Stomach (tissue), 9 donors: ENCODE results near the gene CCDC93. TPM values are rescaled to one million over a fixed set of nuclear protein-coding genes. Genes with fewer than 3 reads are reported as not detected.

Experiments used
- DNase-seq, 2 donors: peaks; one replicate each; pipeline versions ENCODE4 v3.0.0 to v3.0.0-alpha.2; 2013 to 2019
- H3K27ac ChIP-seq, 5 donors: fragments of 200-600 bp in 4 of 5; sonication (generic) in 4 of 5; one replicate each; pipeline ENCODE4 v1.5.1; 2013 to 2019; ENCODE audit warnings: mild to moderate bottlenecking in 1 of 5, moderate library complexity in 1 of 5
- H3K27me3 ChIP-seq, 3 donors: fragments of 200-600 bp; sonication (generic); one replicate each; pipeline ENCODE4 v1.5.1; 2017 to 2019; ENCODE audit warnings: mixed run types in 1 of 3
- H3K36me3 ChIP-seq, 4 donors: fragments of 200-600 bp; sonication (generic); 1 replicate in 3 of 4; 2 replicates in 1 of 4; pipeline ENCODE4 v1.5.1; 2016 to 2019
- H3K4me1 ChIP-seq, 4 donors: fragments of 200-600 bp; sonication (generic); one replicate each; pipeline ENCODE4 v1.5.1; 2016 to 2019
- H3K4me3 ChIP-seq, 4 donors: fragments of 200-600 bp; sonication (generic) in 3 of 4; one replicate each; pipeline ENCODE4 v1.5.1; 2016 to 2019; ENCODE audit warnings: mild to moderate bottlenecking in 1 of 4
- H3K9me3 ChIP-seq, 4 donors: fragments of 200-600 bp; sonication (generic); one replicate each; pipeline ENCODE4 v1.5.1; 2016 to 2019
- CTCF ChIP-seq, 7 experiments: fragments of 450-650 bp in 4 of 7; fragments of 200-600 bp in 3 of 7; sonication (generic) in 3 of 7; IDR thresholded peaks; one replicate each; pipeline ENCODE4 v1.5.1; 2016 to 2019; ENCODE audit warnings: antibody characterized with exemption in 7 of 7, control low read depth in 2 of 7, mild to moderate bottlenecking in 1 of 7
- EP300 ChIP-seq: sonication (generic); formaldehyde crosslinking; IDR thresholded peaks from one replicate; pipeline ENCODE4 v1.6.1; 2017; ENCODE audit warnings: antibody characterized with exemption
- POLR2A ChIP-seq, 4 donors: fragments of 450-650 bp; IDR thresholded peaks; one replicate each; pipeline ENCODE4 v1.6.1; 2016; ENCODE audit warnings: antibody characterized with exemption in 4 of 4, control low read depth in 2 of 4, mild to moderate bottlenecking in 1 of 4, moderate library complexity in 1 of 4
- POLR2AphosphoS5 ChIP-seq, 3 donors: sonication (generic); formaldehyde crosslinking; IDR thresholded peaks; one replicate each; pipeline ENCODE4 v1.6.1; 2016; ENCODE audit warnings: antibody characterized with exemption in 3 of 3
- WGBS, 5 donors: extraction: QIAGEN DNeasy Blood & Tissue Kit in 3 of 5; methylation state at CpG; one replicate each; pipeline versions ENCODE4 v1.1.5 to v1.1.7; 2013 to 2018; 5-methylcytosine and 5-hydroxymethylcytosine counted together
- intact Hi-C: fragments of 100-400 bp; cut with DNase I; formaldehyde crosslinking; loops from one replicate; pipeline ENCODE4 v1.15.1; 2023; ENCODE audit warnings: low total_unique reads
- polyA plus RNA-seq, 3 donors: library from polyadenylated mRNA; stranded (reverse); fragments of 200-250 nt; gene quantifications; one replicate each; pipeline ENCODE4 v1.2.3, GENCODE V29; 2013
- total RNA-seq, 5 donors: library from RNA; depleted of rRNA; stranded (reverse); fragments of >200 nt; gene quantifications; one replicate each; pipeline versions ENCODE4 v1.1.0 to v1.2.3, GENCODE V29; 2014 to 2016
- donor health status: healthy with polysubstance abuse.
- donor health status: Bipolar disorder and iron deficiency.
- donor health status: healthy.

The CCDC93 gene
- total and polyA plus RNA-seq, 8 donors = 3.1 to 63.9 (median 24.3) TPM

GRCh38 chr2:118040891-118041290 is 27.0 kb upstream of the CCDC93 start:
- WGBS, 5 donors = 73 to 83% (median 82%) methylated on average over 5 to 7 of the region's 7 CpGs
- intact Hi-C loops = no loop called here
- H3K27me3 ChIP-seq = peaks cover 0 to 54% (median 5%) of the 10 kb centered on the region in 3 donors

GRCh38 chr2:118032169-118033013 is 18.5 kb upstream of the CCDC93 start:
- peaks cover 0 to 25% (median 4%) of the 10 kb centered on the region in 3 donors for H3K27me3 ChIP-seq
- DNase-seq = peak; percentile 51 to 66
- TF ChIP-seq EP300 (no peak), CTCF (IDR thresholded peaks at IDR 0.05) (peak in 5 of 7 experiments; percentile 45 to 81 (median 71))
- H3K27ac ChIP-seq = no peak overlapping the region
- intact Hi-C loops = loop anchor here (5.0 kb wide), 1 partner anchor 825 kb away; no protein-coding TSS in a partner anchor
- H3K36me3 ChIP-seq = no peaks in the 10 kb centered on the region
- no peaks in the 10 kb centered on the region for H3K4me1 ChIP-seq
- no peak overlapping the region for H3K4me3 ChIP-seq
- peaks cover 3 to 14% (median 10%) of the 10 kb centered on the region in 4 donors for H3K9me3 ChIP-seq
- WGBS, 5 donors = 29 to 40% (median 32%) methylated on average over 4 of the region's 4 CpGs

More at GRCh38 chr2:118040891-118041290, 27.0 kb upstream of the CCDC93 start:
- Histone ChIP-seq H3K9me3 (peaks cover 3 to 9% (median 5%) of the 10 kb centered on the region in 4 donors), H3K4me3 (no peak overlapping the region), H3K36me3 (no peaks in the 10 kb centered on the region), H3K4me1 (no peaks in the 10 kb centered on the region), H3K27ac (no peak overlapping the region)
- DNase-seq = no peak
- TF ChIP-seq CTCF (IDR thresholded peaks at IDR 0.05) (no peak), POLR2A (IDR thresholded peaks at IDR 0.05) (no peak), EP300 (no peak)

- H3K27ac ChIP-seq = no peak overlapping the region
- no peaks in the 10 kb centered on the region for H3K36me3 ChIP-seq
- peaks cover 3 to 12% (median 10%) of the 10 kb centered on the region in 4 donors for H3K9me3 ChIP-seq
- no peak for DNase-seq
- H3K4me1 ChIP-seq = no peaks in the 10 kb centered on the region
- intact Hi-C loops = loop anchor here (5.0 kb wide), 1 partner anchor 826 kb away; no protein-coding TSS in a partner anchor
- peaks cover 0 to 23% (median 4%) of the 10 kb centered on the region in 3 donors for H3K27me3 ChIP-seq
- H3K4me3 ChIP-seq = no peak overlapping the region
- TF ChIP-seq POLR2A (IDR thresholded peaks at IDR 0.05) (no peak), CTCF (IDR thresholded peaks at IDR 0.05) (no peak), EP300 (no peak), POLR2AphosphoS5 (IDR thresholded peaks at IDR 0.05) (no peak)
These were observed 17.7 kb upstream of the CCDC93 start for GRCh38 chr2:118031566-118031965.

GRCh38 chr2:118029025-118029424 is 15.2 kb upstream of the CCDC93 start:
- no peaks in the 10 kb centered on the region for H3K36me3 ChIP-seq
- WGBS, 5 donors = 92 to 96% (median 93%) methylated on average over 6 of the region's 6 CpGs
- intact Hi-C loops = no loop called here
- no peak overlapping the region for H3K4me3 ChIP-seq
- H3K4me1 ChIP-seq = no peaks in the 10 kb centered on the region
- DNase-seq = no peak
- TF ChIP-seq EP300 (no peak), POLR2A (IDR thresholded peaks at IDR 0.05) (no peak), CTCF (IDR thresholded peaks at IDR 0.05) (no peak), POLR2AphosphoS5 (IDR thresholded peaks at IDR 0.05) (no peak)
- peaks cover 0 to 30% (median under 1%) of the 10 kb centered on the region in 3 donors for H3K27me3 ChIP-seq
- H3K27ac ChIP-seq = no peak overlapping the region
- no peaks in the 10 kb centered on the region for H3K9me3 ChIP-seq
